ENCODE measurements around the gene FAM83C. TPM values are rescaled to one million over a fixed set of nuclear protein-coding genes. Genes with fewer than 3 reads are reported as not detected.

Gene FAM83C
- total RNA-seq, 2 experiments from 2014 or later: not detected

DNA sequence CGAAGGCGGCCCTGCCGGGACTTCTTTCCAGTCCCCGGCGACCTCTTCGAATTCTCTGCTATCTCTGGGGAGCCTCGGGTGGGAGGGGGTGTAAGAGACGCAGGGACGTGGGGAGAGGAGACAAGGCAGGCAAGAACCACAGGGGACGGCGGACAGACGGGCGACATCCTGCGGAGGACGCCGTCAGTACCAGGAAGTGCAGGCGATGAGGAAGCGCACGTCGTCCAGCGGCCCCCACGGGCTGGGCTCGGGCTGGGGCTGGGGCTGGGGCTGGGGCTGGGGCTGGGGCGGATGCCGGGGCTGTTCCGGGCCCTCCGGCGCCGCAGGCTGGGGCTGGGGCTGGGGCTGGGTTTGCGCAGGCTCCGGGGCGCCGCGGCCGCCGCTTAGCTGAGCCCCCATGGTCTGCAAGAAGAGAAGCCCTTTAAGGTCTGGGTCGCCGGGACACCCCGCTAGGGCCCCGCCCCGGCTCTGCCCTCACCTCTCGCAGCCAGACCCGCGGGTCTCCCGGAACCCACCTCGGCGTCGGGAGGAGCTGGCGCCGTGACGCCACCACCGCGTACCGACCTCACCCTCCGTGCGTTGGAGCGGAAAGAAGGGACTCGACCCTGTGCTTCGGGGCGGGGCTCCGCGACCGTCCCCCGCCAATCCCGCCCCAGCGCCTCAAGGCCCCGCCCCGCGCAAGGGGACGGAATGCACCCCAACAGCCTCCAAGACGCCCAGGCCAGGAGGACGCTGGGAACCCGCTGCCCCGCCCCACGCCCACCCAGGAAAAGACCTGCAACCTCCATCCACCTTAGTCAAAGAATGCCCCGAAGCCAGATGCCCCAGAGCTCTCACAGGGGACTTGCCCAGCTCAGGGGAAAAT lies 14.5 kb downstream of the FAM83C start, which contains the start of gene MMP24OS:
MMP24OS (minus strand) TSS at position 592 of the 865 bp plus-strand sequence; CDS start at position 399, 193 bp downstream.
- DNase-seq: peak; percentile 92
- Mint-ChIP-seq H3K27me3 (no peaks in the 10 kb centered on the region), H3K9me3 (no peaks in the 10 kb centered on the region), H3K4me1 (ENCODE audit: low read depth) (peaks cover 20% of the 10 kb centered on the region), H3K36me3 (peaks cover 37% of the 10 kb centered on the region), H3K27ac (peak within 1 kb of the TSS; percentile 96), H3K4me3 (peak within 1 kb of the TSS; percentile 98)
- POLR2A ChIA-PET: interaction anchor here (0.6 to 1.6 kb wide), 8 partner anchors 14 to 370 kb away, joined by 3 to 8 read pairs (median 3); partner anchors contain the start of gene EDEM2
- intact Hi-C loops (cut with micrococcal nuclease): loop anchor here (5.0 kb wide), 1 partner anchor 185 kb away; the partner anchor contains the start of gene TRPC4AP
- CTCF ChIA-PET: interaction anchor here (0.6 to 1.9 kb wide), 7 partner anchors 9 to 872 kb away, joined by 3 to 9 read pairs (median 4); no protein-coding TSS in a partner anchor

DNA sequence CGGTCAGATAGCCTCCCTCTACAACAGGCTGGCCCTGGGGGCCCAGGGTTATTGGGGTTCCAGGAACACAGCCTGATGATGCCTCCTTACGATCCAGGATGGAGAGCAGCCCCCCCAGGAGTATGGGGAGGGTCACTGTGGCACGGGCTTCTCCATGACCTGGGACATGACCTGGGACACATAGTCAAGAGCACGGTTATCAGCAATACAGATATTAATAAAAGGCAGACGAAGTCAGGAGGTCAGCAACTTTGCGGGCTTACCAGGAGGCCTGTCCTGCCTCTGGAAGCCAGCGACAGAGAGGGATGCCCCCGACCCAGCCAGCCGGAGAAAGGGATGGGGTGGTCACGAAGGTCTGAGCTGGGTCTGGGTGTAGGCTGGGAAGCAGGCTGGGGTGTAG lies 15.1 kb downstream of the FAM83C start:
- ChIA-PET CTCF (interaction anchor here (1.6 to 1.9 kb wide), 4 partner anchors 8 to 132 kb away, joined by 4 to 9 read pairs (median 6); no protein-coding TSS in a partner anchor), POLR2A (interaction anchor here (0.6 to 1.6 kb wide), 4 partner anchors 23 to 371 kb away, joined by 3 to 8 read pairs (median 3); partner anchors contain the start of gene EDEM2)
- Mint-ChIP-seq H3K27me3 (no peaks in the 10 kb centered on the region), H3K9me3 (no peaks in the 10 kb centered on the region), H3K27ac (peak overlapping the region; percentile 96), H3K4me1 (ENCODE audit: low read depth) (peaks cover 20% of the 10 kb centered on the region), H3K36me3 (peaks cover 34% of the 10 kb centered on the region), H3K4me3 (peak overlapping the region; percentile 98)
- intact Hi-C loops (cut with micrococcal nuclease): loop anchor here (5.0 kb wide), 1 partner anchor 185 kb away; the partner anchor contains the start of gene TRPC4AP
- DNase-seq: no peak

DNA sequence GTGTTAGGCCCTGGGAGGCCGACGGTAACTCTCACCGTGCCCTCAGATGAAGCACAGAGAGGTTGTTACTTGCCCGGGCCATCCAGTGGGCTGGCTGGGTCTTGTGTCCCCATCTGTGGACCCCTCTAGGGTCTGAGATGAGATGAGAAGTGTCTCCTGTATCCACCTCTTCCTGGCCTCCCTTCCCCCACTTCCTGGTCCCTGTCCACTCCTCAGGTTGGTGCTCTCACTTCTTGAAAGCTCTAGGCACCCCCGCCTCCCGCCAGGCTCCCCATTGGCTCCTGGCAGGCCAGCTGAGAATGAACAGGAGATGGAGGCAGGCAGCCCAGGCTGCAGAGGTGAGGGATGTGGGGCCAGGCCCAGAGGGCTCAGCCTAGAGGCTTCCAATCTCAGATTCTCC lies 15.8 kb downstream of the FAM83C start:
- Mint-ChIP-seq H3K4me3 (peak overlapping the region; percentile 98), H3K9me3 (no peaks in the 10 kb centered on the region), H3K27ac (peak overlapping the region; percentile 96), H3K36me3 (peaks cover 29% of the 10 kb centered on the region), H3K27me3 (no peaks in the 10 kb centered on the region), H3K4me1 (ENCODE audit: low read depth) (peaks cover 20% of the 10 kb centered on the region)
- POLR2A ChIA-PET: no interaction called here
- intact Hi-C loops (cut with micrococcal nuclease): loop anchor here (5.0 kb wide), 1 partner anchor 184 kb away; the partner anchor contains the start of gene TRPC4AP
- CTCF ChIA-PET: interaction anchor here (1.7 kb wide), 1 partner anchor 53 kb away, joined by 6 read pairs; no protein-coding TSS in a partner anchor
- DNase-seq: no peak

GRCh38 chr20:35275741-35276251 lies 16.4 kb downstream of the FAM83C start:
- no peaks in the 10 kb centered on the region for H3K27me3 Mint-ChIP-seq
- ChIA-PET CTCF (interaction anchor here (0.5 to 1.7 kb wide), 2 partner anchors 53 to 129 kb away, joined by 3 to 6 read pairs; partner anchors contain the start of gene EDEM2), POLR2A (interaction anchor here (0.5 kb wide), 1 partner anchor 332 kb away, joined by 4 read pairs; no protein-coding TSS in a partner anchor)
- peaks cover 29% of the 10 kb centered on the region for H3K36me3 Mint-ChIP-seq
- H3K4me3 Mint-ChIP-seq: peak overlapping the region; percentile 98
- peaks cover 20% of the 10 kb centered on the region for H3K4me1 Mint-ChIP-seq (ENCODE audit: low read depth)
- no peak for DNase-seq
- H3K9me3 Mint-ChIP-seq: no peaks in the 10 kb centered on the region
- intact Hi-C loops (cut with micrococcal nuclease): loop anchor here (5.0 kb wide), 1 partner anchor 183 kb away; the partner anchor contains the start of gene TRPC4AP
- no peak overlapping the region for H3K27ac Mint-ChIP-seq

DNA sequence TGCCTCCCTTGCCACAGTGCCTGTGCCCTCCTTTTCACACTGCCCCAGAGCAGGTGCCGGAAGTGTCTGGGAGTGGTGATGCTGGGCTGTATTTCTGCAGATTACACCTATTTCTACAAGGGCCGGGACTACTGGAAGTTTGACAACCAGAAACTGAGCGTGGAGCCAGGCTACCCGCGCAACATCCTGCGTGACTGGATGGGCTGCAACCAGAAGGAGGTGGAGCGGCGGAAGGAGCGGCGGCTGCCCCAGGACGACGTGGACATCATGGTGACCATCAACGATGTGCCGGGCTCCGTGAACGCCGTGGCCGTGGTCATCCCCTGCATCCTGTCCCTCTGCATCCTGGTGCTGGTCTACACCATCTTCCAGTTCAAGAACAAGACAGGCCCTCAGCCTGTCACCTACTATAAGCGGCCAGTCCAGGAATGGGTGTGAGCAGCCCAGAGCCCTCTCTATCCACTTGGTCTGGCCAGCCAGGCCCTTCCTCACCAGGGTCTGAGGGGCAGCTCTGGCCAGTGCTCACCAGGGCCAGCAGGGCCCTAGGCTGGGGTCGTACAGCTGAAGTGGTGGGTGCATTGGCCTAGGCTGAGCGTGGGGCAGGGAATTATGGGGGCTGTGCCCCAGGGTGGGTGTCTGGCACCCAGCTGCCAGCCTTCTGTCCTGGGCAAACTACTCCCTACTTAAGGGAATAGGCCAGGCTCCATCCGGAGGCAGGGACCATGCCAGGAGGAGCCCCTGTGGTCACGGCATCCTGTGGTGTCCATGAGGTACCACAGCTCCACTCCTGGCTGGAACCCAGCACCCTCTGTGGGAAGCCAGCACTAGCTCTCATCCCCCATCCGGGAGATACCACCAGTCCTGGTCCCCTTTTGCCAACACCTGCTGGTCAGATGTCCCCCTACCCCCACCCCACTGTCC lies 17.8 kb downstream of the FAM83C start:
- H3K27ac Mint-ChIP-seq: no peak overlapping the region
- POLR2A ChIA-PET: no interaction called here

DNA sequence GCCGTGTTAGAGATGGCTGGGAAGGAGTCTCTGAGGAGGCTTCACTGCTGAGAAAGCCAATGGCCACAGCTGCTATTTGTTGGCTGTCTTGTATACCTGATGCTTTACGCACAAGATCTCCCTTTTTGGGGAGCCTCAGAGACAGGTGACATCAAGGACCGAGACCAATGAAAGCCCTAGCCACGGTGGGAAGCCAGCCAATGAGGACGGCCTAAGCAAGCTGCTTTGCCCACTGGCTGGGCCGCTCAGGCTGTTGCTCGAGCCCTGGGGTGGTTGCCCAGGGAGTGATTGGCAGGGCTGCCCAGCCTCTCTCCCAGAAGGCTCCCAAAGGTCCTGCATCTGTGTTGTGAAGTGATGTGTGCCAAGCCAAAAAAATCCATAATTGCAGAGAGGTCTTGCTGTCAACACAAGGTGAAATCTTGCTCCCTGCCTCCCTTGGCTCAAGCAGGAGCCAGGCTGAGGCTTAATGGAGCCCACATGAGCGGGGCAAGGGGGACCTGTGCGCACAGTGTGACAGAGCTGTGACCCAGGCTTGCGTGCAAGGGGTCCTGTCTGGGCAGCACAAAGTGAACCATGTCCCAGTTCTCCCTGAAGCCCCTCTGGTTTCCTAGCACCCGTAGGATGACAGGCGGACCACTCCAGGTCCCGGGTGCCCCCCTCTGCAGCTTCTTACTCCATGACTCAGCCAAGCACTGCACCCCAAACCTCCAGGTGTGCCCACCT lies 18.6 kb downstream of the FAM83C start:
- intact Hi-C loops (cut with micrococcal nuclease): no loop called here
- DNase-seq: no peak
- no peaks in the 10 kb centered on the region for H3K9me3 Mint-ChIP-seq
- H3K27ac Mint-ChIP-seq: no peak overlapping the region
- no peaks in the 10 kb centered on the region for H3K27me3 Mint-ChIP-seq
- H3K4me3 Mint-ChIP-seq: no peak overlapping the region
- CTCF ChIA-PET: no interaction called here
- H3K36me3 Mint-ChIP-seq: peaks cover 21% of the 10 kb centered on the region
- H3K4me1 Mint-ChIP-seq (ENCODE audit: low read depth): peaks cover 14% of the 10 kb centered on the region
- POLR2A ChIA-PET: interaction anchor here (0.7 kb wide), 1 partner anchor 11 kb away, joined by 3 read pairs; the partner anchor contains the start of gene EIF6

More for the DNA sequence above, 17.8 kb downstream of the FAM83C start:
- Mint-ChIP-seq H3K4me1 (ENCODE audit: low read depth) (peaks cover 14% of the 10 kb centered on the region), H3K9me3 (no peaks in the 10 kb centered on the region), H3K27me3 (no peaks in the 10 kb centered on the region), H3K36me3 (peaks cover 27% of the 10 kb centered on the region), H3K4me3 (no peak overlapping the region)
- CTCF ChIA-PET: interaction anchor here (0.8 kb wide), 1 partner anchor 55 kb away, joined by 3 read pairs; no protein-coding TSS in a partner anchor
- intact Hi-C loops (cut with micrococcal nuclease): loop anchor here (5.0 kb wide), 1 partner anchor 182 kb away; the partner anchor contains the start of gene TRPC4AP
- no peak for DNase-seq

DNA sequence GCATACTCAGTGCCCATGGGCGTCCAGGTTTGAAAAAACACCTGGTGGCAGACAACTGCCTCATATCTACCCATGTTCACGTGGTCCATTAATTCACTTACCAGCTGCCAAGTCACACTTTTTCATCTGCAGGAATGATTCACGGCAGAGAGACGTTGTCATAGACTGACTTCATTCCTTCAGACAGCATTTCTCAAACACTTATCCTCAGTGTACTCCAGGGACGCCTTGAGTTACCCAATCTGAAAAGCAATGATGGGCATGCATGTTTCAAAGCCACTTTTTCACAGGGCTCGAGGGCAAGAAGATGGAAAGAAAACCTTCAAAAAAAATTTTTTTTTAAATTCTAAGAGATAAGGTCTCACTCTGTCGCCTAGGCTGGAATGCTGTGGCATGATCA lies 20.3 kb downstream of the FAM83C start:
- no peak for DNase-seq
- Mint-ChIP-seq H3K4me1 (ENCODE audit: low read depth) (peaks cover 7% of the 10 kb centered on the region), H3K27me3 (no peaks in the 10 kb centered on the region), H3K9me3 (no peaks in the 10 kb centered on the region), H3K27ac (no peak overlapping the region), H3K4me3 (no peak overlapping the region), H3K36me3 (peaks cover 15% of the 10 kb centered on the region)
- intact Hi-C loops (cut with micrococcal nuclease): no loop called here
- ChIA-PET CTCF (no interaction called here), POLR2A (no interaction called here)

GRCh38 chr20:35271073-35271882 lies 20.9 kb downstream of the FAM83C start:
- POLR2A ChIA-PET: no interaction called here

DNA sequence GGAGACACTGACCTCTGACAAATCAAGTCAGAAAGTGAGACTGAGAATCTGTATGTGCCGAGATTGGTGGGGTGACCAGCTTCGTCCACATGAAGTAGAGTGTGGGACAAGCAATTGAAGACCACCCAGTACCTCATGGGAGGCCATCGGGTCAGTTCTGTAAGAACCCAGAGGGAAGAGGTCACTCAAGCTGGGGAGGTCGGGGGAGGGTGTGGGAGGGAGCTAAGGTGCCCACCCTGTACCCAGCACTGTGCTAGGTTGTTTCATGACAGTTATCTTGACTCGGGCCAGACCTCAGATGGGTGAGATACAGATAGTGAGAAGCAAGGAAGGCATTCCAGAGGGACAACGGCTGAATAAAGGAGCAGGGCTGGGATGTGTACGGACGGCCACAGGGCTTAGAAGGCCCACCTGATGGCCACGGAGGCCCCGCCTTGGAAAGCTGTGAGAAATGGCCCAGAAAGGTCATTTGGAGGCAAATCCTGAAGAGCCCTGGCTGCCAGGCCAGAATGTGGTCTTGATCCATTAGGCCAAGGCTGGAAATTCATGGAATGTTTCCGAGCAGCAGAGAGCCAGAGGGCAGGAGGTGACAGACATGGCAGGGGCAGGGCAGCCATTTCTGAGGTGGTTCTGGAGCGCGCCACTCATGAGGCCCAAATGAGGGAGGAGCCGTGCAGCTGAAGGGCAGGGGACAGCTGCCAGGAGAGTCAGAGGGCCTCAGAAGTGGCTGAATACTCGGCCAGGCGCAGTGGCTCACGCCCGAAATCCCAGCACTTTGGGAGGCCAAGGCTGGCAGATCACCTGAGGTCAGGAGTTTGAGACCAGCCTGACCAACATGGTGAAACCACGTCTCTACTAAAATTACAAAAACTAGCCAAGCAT lies 22.0 kb downstream of the FAM83C start:
- H3K4me1 Mint-ChIP-seq (ENCODE audit: low read depth): peaks cover 2% of the 10 kb centered on the region
- no peaks in the 10 kb centered on the region for H3K27me3 Mint-ChIP-seq
- ChIA-PET POLR2A (no interaction called here), CTCF (interaction anchor here (0.6 to 2.6 kb wide), 6 partner anchors 7 to 174 kb away, joined by 3 to 21 read pairs (median 4); partner anchors contain the start of genes EDEM2 and MMP24OS)
- no peaks in the 10 kb centered on the region for H3K9me3 Mint-ChIP-seq
- DNase-seq: no peak
- intact Hi-C loops (cut with micrococcal nuclease): no loop called here
- H3K27ac Mint-ChIP-seq: no peak overlapping the region
- no peak overlapping the region for H3K4me3 Mint-ChIP-seq
- peaks cover 11% of the 10 kb centered on the region for H3K36me3 Mint-ChIP-seq

More at GRCh38 chr20:35271073-35271882, 20.9 kb downstream of the FAM83C start:
- no peaks in the 10 kb centered on the region for H3K27me3 Mint-ChIP-seq
- intact Hi-C loops (cut with micrococcal nuclease): no loop called here
- no peak for DNase-seq
- no peak overlapping the region for H3K4me3 Mint-ChIP-seq
- H3K9me3 Mint-ChIP-seq: no peaks in the 10 kb centered on the region
- H3K36me3 Mint-ChIP-seq: peaks cover 14% of the 10 kb centered on the region
- peaks cover 3% of the 10 kb centered on the region for H3K4me1 Mint-ChIP-seq (ENCODE audit: low read depth)
- H3K27ac Mint-ChIP-seq: no peak overlapping the region
- CTCF ChIA-PET: no interaction called here
